Measurements from ENCODE around the gene PRMT6.
"Not testable (repeated sequence)": the region's sequence is repeated elsewhere in the genome, so short reads cannot be mapped to it uniquely, and the experiment has no call there.

Gene PRMT6

GRCh38 chr1:107055919-107056425 is 502 bp upstream of the PRMT6 start:
- H3K27me3 ChIP-seq (ENCODE audit: insufficient read depth, low read length); H3K9ac ChIP-seq (ENCODE audit: low read depth, low read length); H3K36me3 ChIP-seq (ENCODE audit: insufficient read depth, low read length); H3K9me3 ChIP-seq (ENCODE audit: insufficient read depth, low read depth, low read length); H3K27ac ChIP-seq (ENCODE audit: low read depth, low read length): not testable (repeated sequence)
- 91% methylated on average over 23 of the region's 24 CpGs for WGBS
- Histone ChIP-seq H3K4me3 (ENCODE audit: low read length) (peak overlapping the region; percentile 97), H3K4me1 (ENCODE audit: insufficient read depth, low read length) (peaks cover 15% of the 10 kb centered on the region)

- peak overlapping the region; percentile 94 for H3K9ac ChIP-seq (ENCODE audit: low read depth, low read length)
- peak overlapping the region; percentile 97 for H3K4me3 ChIP-seq (ENCODE audit: low read length)
- H3K4me1 ChIP-seq (ENCODE audit: insufficient read depth, low read length) = peaks cover 15% of the 10 kb centered on the region
- H3K9me3 ChIP-seq (ENCODE audit: insufficient read depth, low read depth, low read length) = no peaks in the 10 kb centered on the region
- WGBS = 4% methylated on average over 50 of the region's 55 CpGs
- H3K36me3 ChIP-seq (ENCODE audit: insufficient read depth, low read length) = peaks cover 8% of the 10 kb centered on the region
- H3K27me3 ChIP-seq (ENCODE audit: insufficient read depth, low read length) = no peaks in the 10 kb centered on the region
- peak overlapping the region; percentile 86 for H3K27ac ChIP-seq (ENCODE audit: low read depth, low read length)
These were observed 991 bp downstream of the PRMT6 start for GRCh38 chr1:107057197-107058133.

- Histone ChIP-seq H3K9me3 (ENCODE audit: insufficient read depth, low read depth, low read length) (no peaks in the 10 kb centered on the region), H3K4me1 (ENCODE audit: insufficient read depth, low read length) (peaks cover 15% of the 10 kb centered on the region), H3K4me3 (ENCODE audit: low read length) (peak overlapping the region; percentile 97), H3K9ac (ENCODE audit: low read depth, low read length) (0 out of 2 replicates have a peak overlapping the region, but pooled peaks have one; percentile 94), H3K27ac (ENCODE audit: low read depth, low read length) (no peak overlapping the region), H3K27me3 (ENCODE audit: insufficient read depth, low read length) (no peaks in the 10 kb centered on the region), H3K36me3 (ENCODE audit: insufficient read depth, low read length) (peaks cover 8% of the 10 kb centered on the region)
- 63% methylated on average over 3 of the region's 4 CpGs for whole genome bisulfite sequencing
These were observed 2.0 kb downstream of the PRMT6 start for GRCh38 chr1:107058245-107059032.

GRCh38 chr1:107061886-107062285 is 5.4 kb downstream of the PRMT6 start:
- Histone ChIP-seq H3K9me3 (ENCODE audit: insufficient read depth, low read depth, low read length) (no peaks in the 10 kb centered on the region), H3K27ac (ENCODE audit: low read depth, low read length) (no peak overlapping the region), H3K4me1 (ENCODE audit: insufficient read depth, low read length) (peaks cover 15% of the 10 kb centered on the region), H3K27me3 (ENCODE audit: insufficient read depth, low read length) (no peaks in the 10 kb centered on the region), H3K36me3 (ENCODE audit: insufficient read depth, low read length) (peaks cover 8% of the 10 kb centered on the region), H3K9ac (ENCODE audit: low read depth, low read length) (no peak overlapping the region), H3K4me3 (ENCODE audit: low read length) (no peak overlapping the region)
- 92% methylated on average over 3 of the region's 3 CpGs for WGBS

- Histone ChIP-seq H3K9me3 (ENCODE audit: insufficient read depth, low read depth, low read length) (no peaks in the 10 kb centered on the region), H3K36me3 (ENCODE audit: insufficient read depth, low read length) (no peaks in the 10 kb centered on the region), H3K4me3 (ENCODE audit: low read length) (no peak overlapping the region), H3K9ac (ENCODE audit: low read depth, low read length) (no peak overlapping the region), H3K27ac (ENCODE audit: low read depth, low read length) (no peak overlapping the region), H3K4me1 (ENCODE audit: insufficient read depth, low read length) (peaks cover 4% of the 10 kb centered on the region; the same call in 1 of the 2 replicates), H3K27me3 (ENCODE audit: insufficient read depth, low read length) (no peaks in the 10 kb centered on the region)
- WGBS = 100% methylated on average over 4 of the region's 4 CpGs
These were observed 17.0 kb downstream of the PRMT6 start for GRCh38 chr1:107073493-107073892.

- Histone ChIP-seq H3K9me3 (ENCODE audit: insufficient read depth, low read depth, low read length) (no peaks in the 10 kb centered on the region), H3K4me1 (ENCODE audit: insufficient read depth, low read length) (peaks cover 4% of the 10 kb centered on the region; the same call in 1 of the 2 replicates), H3K9ac (ENCODE audit: low read depth, low read length) (no peak overlapping the region; the same call in 1 of the 2 replicates), H3K4me3 (ENCODE audit: low read length) (no peak overlapping the region), H3K27ac (ENCODE audit: low read depth, low read length) (no peak overlapping the region), H3K36me3 (ENCODE audit: insufficient read depth, low read length) (no peaks in the 10 kb centered on the region), H3K27me3 (ENCODE audit: insufficient read depth, low read length) (no peaks in the 10 kb centered on the region)
- WGBS = 66% methylated on average over 3 of the region's 5 CpGs
These were observed 20.4 kb downstream of the PRMT6 start for GRCh38 chr1:107076841-107077240.

- Histone ChIP-seq H3K36me3 (ENCODE audit: insufficient read depth, low read length) (no peaks in the 10 kb centered on the region), H3K4me3 (ENCODE audit: low read length) (no peak overlapping the region), H3K27me3 (ENCODE audit: insufficient read depth, low read length) (no peaks in the 10 kb centered on the region), H3K9ac (ENCODE audit: low read depth, low read length) (no peak overlapping the region), H3K9me3 (ENCODE audit: insufficient read depth, low read depth, low read length) (peaks cover 7% of the 10 kb centered on the region; the same call in 1 of the 2 replicates), H3K27ac (ENCODE audit: low read depth, low read length) (no peak overlapping the region), H3K4me1 (ENCODE audit: insufficient read depth, low read length) (peaks cover 4% of the 10 kb centered on the region; the same call in 1 of the 2 replicates)
- 88% methylated on average over 1 of the region's 1 CpG for WGBS
These were observed 22.8 kb downstream of the PRMT6 start for GRCh38 chr1:107079249-107079648.

GRCh38 chr1:107081102-107081501 is 24.6 kb downstream of the PRMT6 start:
- Histone ChIP-seq H3K4me1 (ENCODE audit: insufficient read depth, low read length) (peaks cover 4% of the 10 kb centered on the region; the same call in 1 of the 2 replicates), H3K4me3 (ENCODE audit: low read length) (no peak overlapping the region), H3K27ac (ENCODE audit: low read depth, low read length) (no peak overlapping the region), H3K9me3 (ENCODE audit: insufficient read depth, low read depth, low read length) (peaks cover 8% of the 10 kb centered on the region; the same call in 1 of the 2 replicates), H3K9ac (ENCODE audit: low read depth, low read length) (no peak overlapping the region), H3K27me3 (ENCODE audit: insufficient read depth, low read length) (no peaks in the 10 kb centered on the region), H3K36me3 (ENCODE audit: insufficient read depth, low read length) (no peaks in the 10 kb centered on the region)
- 84% methylated on average over 2 of the region's 2 CpGs for WGBS

- no peak overlapping the region for H3K9ac ChIP-seq (ENCODE audit: low read depth, low read length)
- H3K27me3 ChIP-seq (ENCODE audit: insufficient read depth, low read length) = no peaks in the 10 kb centered on the region
- H3K4me3 ChIP-seq (ENCODE audit: low read length) = no peak overlapping the region
- H3K36me3 ChIP-seq (ENCODE audit: insufficient read depth, low read length) = no peaks in the 10 kb centered on the region
- H3K4me1 ChIP-seq (ENCODE audit: insufficient read depth, low read length) = no peaks in the 10 kb centered on the region
- H3K27ac ChIP-seq (ENCODE audit: low read depth, low read length) = no peak overlapping the region
- no peaks in the 10 kb centered on the region for H3K9me3 ChIP-seq (ENCODE audit: insufficient read depth, low read depth, low read length)
- 100% methylated on average over 1 of the region's 1 CpG for WGBS
These were observed 34.9 kb downstream of the PRMT6 start for GRCh38 chr1:107091418-107091817.

GRCh38 chr1:107093395-107093794 is 36.9 kb downstream of the PRMT6 start:
- H3K9me3 ChIP-seq (ENCODE audit: insufficient read depth, low read depth, low read length); H3K36me3 ChIP-seq (ENCODE audit: insufficient read depth, low read length); H3K27me3 ChIP-seq (ENCODE audit: insufficient read depth, low read length); H3K27ac ChIP-seq (ENCODE audit: low read depth, low read length); H3K4me1 ChIP-seq (ENCODE audit: insufficient read depth, low read length); H3K9ac ChIP-seq (ENCODE audit: low read depth, low read length); H3K4me3 ChIP-seq (ENCODE audit: low read length): not testable (repeated sequence)
- 100% methylated on average over 1 of the region's 1 CpG for WGBS

- H3K4me3 ChIP-seq (ENCODE audit: low read length) = no peak overlapping the region
- H3K4me1 ChIP-seq (ENCODE audit: insufficient read depth, low read length) = no peaks in the 10 kb centered on the region
- no peak overlapping the region for H3K27ac ChIP-seq (ENCODE audit: low read depth, low read length)
- H3K27me3 ChIP-seq (ENCODE audit: insufficient read depth, low read length) = no peaks in the 10 kb centered on the region
- H3K9ac ChIP-seq (ENCODE audit: low read depth, low read length) = no peak overlapping the region
- no peaks in the 10 kb centered on the region for H3K36me3 ChIP-seq (ENCODE audit: insufficient read depth, low read length)
- no peaks in the 10 kb centered on the region for H3K9me3 ChIP-seq (ENCODE audit: insufficient read depth, low read depth, low read length)
These were observed 39.2 kb downstream of the PRMT6 start for GRCh38 chr1:107095647-107096046.
